ENCODE results near the gene C2CD4C.
"Not testable (repeated sequence)": the region's sequence is repeated elsewhere in the genome, so short reads cannot be mapped to it uniquely, and the experiment has no call there.

C2CD4C gene

DNA sequence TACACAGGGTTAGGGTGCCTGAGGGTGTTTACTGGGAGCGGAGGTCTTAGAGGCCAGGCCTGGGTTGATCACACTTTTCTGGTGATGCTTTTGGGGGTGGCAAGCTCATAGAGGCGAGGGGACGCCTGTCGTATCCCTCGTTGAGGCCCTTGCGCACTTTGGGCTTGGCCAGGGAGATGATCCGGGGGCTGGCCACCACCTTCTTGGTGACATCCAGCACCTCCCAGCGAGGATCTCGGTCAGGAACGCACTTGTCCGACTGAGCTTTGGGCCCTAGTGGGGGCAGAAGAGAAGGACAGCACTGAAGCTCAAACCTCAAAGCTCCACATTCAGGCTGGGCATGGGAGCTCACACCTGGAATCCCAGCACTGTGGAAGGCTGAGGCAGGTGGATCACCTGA lies 46.8 kb downstream of the C2CD4C start:
- DNase-seq, result no peak

DNA sequence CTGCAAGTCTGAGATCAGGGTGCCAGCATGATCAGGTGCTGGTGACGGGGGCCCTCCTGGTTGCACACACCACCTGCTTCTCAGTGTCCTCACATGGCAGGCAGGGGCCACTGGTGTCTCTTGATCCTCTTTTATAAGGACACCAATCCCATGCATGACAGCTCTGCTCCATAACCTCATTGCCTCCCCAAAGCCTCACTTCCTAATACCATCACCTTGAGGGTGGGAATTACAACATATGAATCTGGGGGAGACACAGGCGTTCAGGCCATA lies 49.4 kb downstream of the C2CD4C start:
- no peak for DNase-seq

DNA sequence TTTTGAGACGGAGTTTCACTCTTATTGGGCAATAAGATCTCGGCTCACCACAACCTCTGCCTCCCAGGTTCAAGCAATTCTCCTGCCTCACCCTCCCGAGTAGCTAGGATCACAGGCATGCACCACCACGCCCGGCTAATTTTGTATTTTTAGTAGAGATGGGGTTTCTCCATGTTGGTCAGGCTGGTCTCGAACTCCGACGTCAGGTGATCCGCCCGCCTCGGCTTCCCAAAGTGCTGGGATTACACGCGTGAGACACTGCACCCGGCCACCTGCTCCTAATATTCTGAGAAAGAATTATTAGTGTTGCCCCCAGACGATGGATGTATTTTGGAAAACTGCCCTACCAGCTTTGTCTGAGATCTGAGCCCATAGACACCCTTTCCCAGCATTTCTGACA lies 53.4 kb downstream of the C2CD4C start:
- DNase-seq, result not testable (repeated sequence)
